Measurements from ENCODE around the gene MIOX.
A peak's percentile ranks its signal among the peaks of the same experiment; 100 is the strongest.

The MIOX gene

GRCh38 chr22:50485221-50486131, 1.2 kb upstream of the MIOX start:
- TF ChIP-seq GATA1 (IDR thresholded peaks at IDR 0.05; ENCODE audit: low read depth, low read length) (no peak), POLR2A (IDR thresholded peaks at IDR 0.05; ENCODE audit: low read length) (no peak)
- DNase-seq, result no peak

DNA sequence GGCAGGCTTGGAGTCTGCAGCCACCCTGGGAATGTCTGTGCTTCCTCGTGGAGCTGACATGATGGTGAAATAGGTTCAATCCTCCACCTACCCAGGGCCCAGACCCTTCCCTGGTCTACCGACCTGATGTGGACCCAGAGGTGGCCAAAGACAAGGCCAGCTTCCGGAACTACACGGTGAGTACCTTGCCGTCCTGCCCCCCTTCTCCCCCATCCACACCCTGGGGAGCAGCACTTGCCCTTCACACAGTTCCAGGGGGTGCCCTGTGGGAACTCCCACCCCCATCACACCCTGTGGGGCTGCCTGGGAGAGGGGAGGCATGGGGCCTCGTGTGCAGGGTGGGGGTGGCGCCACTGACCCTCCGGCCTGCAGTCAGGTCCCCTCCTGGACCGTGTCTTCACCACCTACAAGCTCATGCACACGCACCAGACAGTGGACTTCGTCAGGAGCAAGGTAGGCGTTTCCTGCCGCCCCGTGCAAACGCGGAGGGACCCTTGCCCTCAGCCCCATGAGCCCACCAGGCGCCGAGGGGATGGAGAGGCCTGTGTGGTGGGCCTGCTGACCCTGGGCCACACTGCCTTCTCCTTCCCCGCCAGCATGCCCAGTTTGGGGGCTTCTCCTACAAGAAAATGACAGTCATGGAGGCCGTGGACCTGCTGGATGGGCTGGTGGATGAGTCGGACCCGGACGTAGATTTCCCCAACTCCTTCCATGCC, 789 bp downstream of the MIOX start:
- no peak for DNase-seq
- TF ChIP-seq GATA1 (IDR thresholded peaks at IDR 0.05; ENCODE audit: low read depth, low read length), result no peak
- no peak for TF ChIP-seq POLR2A (IDR thresholded peaks at IDR 0.05; ENCODE audit: low read length)

DNA sequence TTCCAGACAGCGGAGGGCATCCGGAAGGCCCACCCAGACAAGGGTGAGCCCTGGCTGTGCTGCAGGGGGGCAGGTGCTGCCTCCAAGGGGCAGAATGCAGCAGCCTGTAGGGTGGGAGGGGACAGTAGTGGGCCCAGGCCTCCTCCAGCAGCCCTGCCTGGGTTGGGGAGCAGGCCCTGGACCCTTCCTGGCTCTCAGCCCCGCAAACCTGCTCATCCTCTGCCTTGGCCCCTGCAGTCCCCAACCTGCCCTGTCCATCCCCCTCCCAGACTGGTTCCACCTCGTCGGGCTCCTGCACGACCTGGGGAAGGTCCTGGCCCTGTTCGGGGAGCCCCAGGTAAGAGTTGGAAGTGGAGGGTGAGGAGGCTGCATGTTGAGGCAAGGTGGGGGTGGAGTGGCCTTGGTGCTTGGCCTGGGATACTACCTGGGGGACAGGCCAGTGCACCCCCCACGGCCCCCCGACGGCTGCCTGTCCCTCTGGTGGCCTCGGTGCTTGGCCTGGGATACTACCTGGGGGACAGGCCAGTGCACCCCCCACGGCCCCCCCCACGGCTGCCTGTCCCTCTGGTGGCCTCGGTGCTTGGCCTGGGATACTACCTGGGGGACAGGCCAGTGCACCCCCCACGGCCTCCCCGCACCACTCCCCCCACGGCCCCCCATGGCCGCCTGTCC, 1.5 kb downstream of the MIOX start:
- DNase-seq, result no peak
- TF ChIP-seq POLR2A (IDR thresholded peaks at IDR 0.05; ENCODE audit: low read length) (no peak), GATA1 (IDR thresholded peaks at IDR 0.05; ENCODE audit: low read depth, low read length) (no peak)

GRCh38 chr22:50488886-50489285, 2.2 kb downstream of the MIOX start:
- no peak for DNase-seq

DNA sequence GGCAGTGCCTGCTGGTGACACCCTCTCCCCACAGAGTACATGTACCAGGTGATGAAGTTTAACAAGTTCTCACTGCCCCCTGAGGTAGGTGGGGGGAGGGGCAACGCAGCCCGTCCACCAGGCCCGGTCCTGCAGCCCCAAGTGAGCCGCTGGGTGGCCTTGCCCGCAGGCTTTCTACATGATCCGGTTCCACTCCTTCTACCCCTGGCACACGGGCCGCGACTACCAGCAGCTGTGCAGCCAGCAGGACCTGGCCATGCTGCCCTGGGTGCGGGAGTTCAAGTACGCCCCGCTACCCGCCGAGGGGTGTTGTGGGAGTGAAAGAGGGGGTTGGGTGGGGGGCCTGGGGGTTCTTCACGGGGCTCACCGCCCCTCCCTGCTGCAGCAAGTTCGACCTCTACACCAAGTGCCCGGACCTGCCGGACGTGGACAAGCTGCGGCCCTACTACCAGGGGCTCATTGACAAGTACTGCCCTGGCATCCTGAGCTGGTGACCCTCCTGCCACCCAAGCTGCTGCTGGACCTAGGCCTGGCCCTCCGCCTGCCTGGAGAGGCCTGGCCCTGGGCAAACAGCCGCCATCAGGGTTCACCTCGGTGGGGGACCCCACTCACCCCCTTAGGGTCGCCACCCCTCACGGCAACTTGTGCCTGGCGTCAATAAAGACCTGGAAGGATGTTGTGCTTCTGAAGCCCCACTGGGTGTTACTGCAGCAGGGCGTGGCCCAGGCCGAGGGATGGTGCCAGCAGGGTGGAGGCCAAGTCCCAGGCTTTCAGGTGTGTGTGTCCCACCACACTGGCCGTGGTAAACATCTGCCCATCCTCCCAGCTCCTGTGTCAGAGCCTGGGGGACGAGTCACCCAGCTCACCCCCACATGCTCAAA, 2.9 kb downstream of the MIOX start:
- TF ChIP-seq GATA1 (IDR thresholded peaks at IDR 0.05; ENCODE audit: low read depth, low read length) (no peak), POLR2A (IDR thresholded peaks at IDR 0.05; ENCODE audit: low read length) (no peak)
- no peak for DNase-seq

More at GRCh38 chr22:50488886-50489285, 2.2 kb downstream of the MIOX start:
- TF ChIP-seq GATA1 (IDR thresholded peaks at IDR 0.05; ENCODE audit: low read depth, low read length) (no peak), POLR2A (IDR thresholded peaks at IDR 0.05; ENCODE audit: low read length) (no peak)

DNA sequence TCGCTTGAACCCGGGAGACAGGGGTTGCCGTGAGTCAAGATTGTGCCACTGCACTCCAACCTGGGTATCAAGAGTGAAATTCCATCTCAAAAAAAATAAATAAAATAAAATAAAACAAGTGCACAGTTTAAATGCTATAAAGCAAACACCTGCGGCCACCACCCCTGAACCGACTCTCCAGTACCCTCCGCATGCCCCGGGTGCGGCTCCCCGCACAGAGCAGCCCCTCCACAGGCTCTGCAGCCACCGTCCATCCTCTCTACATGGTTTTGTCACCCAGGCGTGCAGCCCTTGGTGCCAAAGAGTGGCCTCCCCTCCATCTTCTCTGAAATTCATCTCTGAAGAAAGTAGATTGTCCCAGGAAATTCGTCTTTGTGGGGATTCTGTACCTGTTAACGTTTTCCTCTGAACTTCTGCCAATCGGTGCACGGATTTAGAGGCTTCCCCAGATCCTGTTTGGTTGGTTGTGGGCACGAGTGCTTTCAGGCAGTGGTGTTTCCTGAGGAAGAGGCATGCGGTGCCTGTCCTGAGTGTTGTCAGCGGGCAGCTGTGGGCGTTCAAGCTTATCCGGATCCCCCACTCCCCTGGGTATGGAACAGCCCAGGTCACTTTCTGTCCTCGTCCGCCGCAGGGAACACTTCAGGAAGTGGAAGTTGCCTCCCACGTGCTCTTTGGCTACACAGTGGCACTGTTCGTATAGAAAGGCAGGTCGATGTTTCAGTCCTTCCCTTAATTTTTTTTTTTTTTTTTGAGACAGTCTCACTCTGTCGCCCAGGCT, 4.1 kb downstream of the MIOX start:
- TF ChIP-seq POLR2A (IDR thresholded peaks at IDR 0.05; ENCODE audit: low read length) (no peak), GATA1 (IDR thresholded peaks at IDR 0.05; ENCODE audit: low read depth, low read length) (no peak)
- no peak for DNase-seq

DNA sequence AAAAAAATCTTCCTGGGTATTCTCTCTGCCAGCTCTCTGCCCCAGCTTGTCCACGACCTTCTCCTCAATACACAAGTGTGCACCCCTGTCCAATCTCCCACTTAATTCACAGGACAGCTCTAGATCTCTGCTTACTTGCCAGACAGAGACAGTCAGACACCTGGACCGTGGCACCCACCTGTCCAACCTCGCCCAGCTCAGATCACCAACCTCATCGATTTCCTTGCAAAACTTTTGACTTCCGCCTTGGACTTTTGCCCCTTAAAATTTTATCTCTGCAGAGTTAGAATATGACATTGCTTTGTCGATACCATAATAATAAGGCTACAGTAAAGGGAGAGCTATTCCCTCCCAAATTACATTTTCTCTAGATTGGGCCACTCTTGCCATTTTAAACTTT, 10.4 kb downstream of the MIOX start:
- DNase-seq, result no peak
- no peak for TF ChIP-seq GATA1 (IDR thresholded peaks at IDR 0.05; ENCODE audit: low read depth, low read length)
- no peak for TF ChIP-seq POLR2A (IDR thresholded peaks at IDR 0.05; ENCODE audit: low read length)

GRCh38 chr22:50498322-50498890, 11.7 kb downstream of the MIOX start:
- peak; percentile 62 to 76 for DNase-seq

DNA sequence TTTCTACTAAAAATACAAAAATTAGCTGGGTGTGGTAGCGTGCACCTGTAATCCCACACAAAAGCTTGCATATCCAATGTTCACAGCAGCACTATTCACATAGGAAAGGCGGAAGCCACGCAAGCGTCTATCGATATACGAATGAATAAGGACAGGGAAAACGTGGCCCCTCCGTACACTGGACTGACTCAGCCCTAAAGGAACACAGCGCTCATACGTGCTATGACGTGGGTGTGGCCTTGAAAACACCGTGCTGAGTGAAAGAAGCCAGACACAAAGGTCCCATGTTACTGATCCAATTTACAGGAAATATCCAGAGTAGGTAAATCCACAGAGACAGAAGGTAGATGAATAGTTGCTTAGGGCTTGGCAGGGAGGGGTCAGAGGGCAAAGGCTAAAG, 13.8 kb downstream of the MIOX start:
- TF ChIP-seq POLR2A (IDR thresholded peaks at IDR 0.05; ENCODE audit: low read length) (no peak), GATA1 (IDR thresholded peaks at IDR 0.05; ENCODE audit: low read depth, low read length) (no peak)
- no peak for DNase-seq

More at GRCh38 chr22:50498322-50498890, 11.7 kb downstream of the MIOX start:
- TF ChIP-seq POLR2A (IDR thresholded peaks at IDR 0.05; ENCODE audit: low read length) (no peak), GATA1 (IDR thresholded peaks at IDR 0.05; ENCODE audit: low read depth, low read length) (no peak)

DNA sequence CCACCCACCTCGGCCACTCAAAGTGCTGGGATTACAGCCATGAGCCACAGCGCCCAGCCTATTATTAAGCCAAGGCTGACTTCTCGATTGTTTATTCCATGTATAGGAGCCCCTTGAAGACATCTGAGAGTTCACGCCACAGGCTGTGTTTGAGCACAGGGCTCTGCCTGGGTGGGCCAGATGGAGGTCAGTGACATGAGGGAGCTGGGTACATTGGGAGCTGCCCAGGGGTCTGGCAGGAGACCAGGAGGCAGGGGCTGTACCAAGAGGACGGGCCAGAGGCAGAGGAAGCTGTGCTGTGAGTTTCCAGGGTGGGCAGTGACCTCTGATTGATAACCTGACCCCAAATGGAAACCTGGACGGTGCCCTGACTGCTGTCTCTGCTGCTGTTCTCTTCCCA, 15.4 kb downstream of the MIOX start:
- TF ChIP-seq POLR2A (IDR thresholded peaks at IDR 0.05; ENCODE audit: low read length) (no peak), GATA1 (IDR thresholded peaks at IDR 0.05; ENCODE audit: low read depth, low read length) (no peak)
- no peak for DNase-seq

- DNase-seq, result no peak
- TF ChIP-seq POLR2A (IDR thresholded peaks at IDR 0.05; ENCODE audit: low read length), result no peak
- no peak for TF ChIP-seq GATA1 (IDR thresholded peaks at IDR 0.05; ENCODE audit: low read depth, low read length)
Observed at GRCh38 chr22:50502628-50503474, 16.2 kb downstream of the MIOX start.

All from erythroblast (primary cell).